Measurements from ENCODE around the gene STK39.

STK39 gene

GRCh38 chr2:168244318-168244717, 3.1 kb downstream of the STK39 start:
- DNase-seq (ENCODE audit: low read depth in 2 of 3, low spot score in 2 of 3) = no peak

- DNase-seq (ENCODE audit: low read depth in 2 of 3, low spot score in 2 of 3) = no peak
Measured at GRCh38 chr2:168243061-168243460, 4.3 kb downstream of the STK39 start.

- DNase-seq (ENCODE audit: low read depth in 2 of 3, low spot score in 2 of 3) = no peak
Measured at GRCh38 chr2:168241746-168242145, 5.6 kb downstream of the STK39 start.

GRCh38 chr2:168241208-168241607, 6.2 kb downstream of the STK39 start:
- DNase-seq (ENCODE audit: low read depth in 2 of 3, low spot score in 2 of 3) = no peak

GRCh38 chr2:168239281-168239680, 8.1 kb downstream of the STK39 start:
- DNase-seq (ENCODE audit: low read depth in 2 of 3, low spot score in 2 of 3) = no peak

GRCh38 chr2:168237741-168238140, 9.7 kb downstream of the STK39 start:
- no peak for DNase-seq (ENCODE audit: low read depth in 2 of 3, low spot score in 2 of 3)

GRCh38 chr2:168234407-168235085, 12.8 kb downstream of the STK39 start:
- no peak for DNase-seq (ENCODE audit: low read depth in 2 of 3, low spot score in 2 of 3)

- no peak for DNase-seq (ENCODE audit: low read depth in 2 of 3, low spot score in 2 of 3)
Measured at GRCh38 chr2:168233726-168234406, 13.5 kb downstream of the STK39 start.

- DNase-seq (ENCODE audit: low read depth in 2 of 3, low spot score in 2 of 3) = no peak
Measured at GRCh38 chr2:168233166-168233565, 14.2 kb downstream of the STK39 start.

GRCh38 chr2:168231609-168232241, 15.7 kb downstream of the STK39 start:
- no peak for DNase-seq (ENCODE audit: low read depth in 2 of 3, low spot score in 2 of 3)

- no peak for DNase-seq (ENCODE audit: low read depth in 2 of 3, low spot score in 2 of 3)
Measured at GRCh38 chr2:168230389-168230788, 17.0 kb downstream of the STK39 start.

GRCh38 chr2:168224346-168224745, 23.0 kb downstream of the STK39 start:
- no peak for DNase-seq (ENCODE audit: low read depth in 2 of 3, low spot score in 2 of 3)

GRCh38 chr2:168222088-168222487, 25.3 kb downstream of the STK39 start:
- no peak for DNase-seq (ENCODE audit: low read depth in 2 of 3, low spot score in 2 of 3)

- DNase-seq (ENCODE audit: low read depth in 2 of 3, low spot score in 2 of 3) = no peak
Measured at GRCh38 chr2:168220965-168221819, 26.2 kb downstream of the STK39 start.

GRCh38 chr2:168217920-168218319, 29.5 kb downstream of the STK39 start:
- no peak for DNase-seq (ENCODE audit: low read depth in 2 of 3, low spot score in 2 of 3)

- no peak for DNase-seq (ENCODE audit: low read depth in 2 of 3, low spot score in 2 of 3)
Measured at GRCh38 chr2:168216351-168217005, 30.9 kb downstream of the STK39 start.

- DNase-seq (ENCODE audit: low read depth in 2 of 3, low spot score in 2 of 3) = no peak
Measured at GRCh38 chr2:168215813-168216212, 31.6 kb downstream of the STK39 start.

- no peak for DNase-seq (ENCODE audit: low read depth in 2 of 3, low spot score in 2 of 3)
Measured at GRCh38 chr2:168212866-168213265, 34.5 kb downstream of the STK39 start.

GRCh38 chr2:168212167-168212566, 35.2 kb downstream of the STK39 start:
- no peak for DNase-seq (ENCODE audit: low read depth in 2 of 3, low spot score in 2 of 3)

- DNase-seq (ENCODE audit: low read depth in 2 of 3, low spot score in 2 of 3) = no peak
Measured at GRCh38 chr2:168211664-168212163, 35.7 kb downstream of the STK39 start.

Data from activated CD8-positive, alpha-beta memory T cell treated with anti-CD3 and anti-CD28 coated beads for 48 hours (primary cell).